Neural progenitor cell (in vitro differentiated cells): ENCODE results near the gene EXOC7. TPM values are rescaled to one million over a fixed set of nuclear protein-coding genes. Genes with fewer than 3 reads are reported as not detected.

ENCODE experiments used
- DNase-seq: peaks from one replicate; pipeline ENCODE4 v3.0.0-alpha.2; 2016; ENCODE audit warnings: low spot score
- H2AFZ ChIP-seq: fragments of 200-600 bp; sonication (generic); replicated peaks from 2 replicates; pipeline ENCODE4 v1.6.1; 2016; ENCODE audit warnings: antibody characterized with exemption
- H3F3A ChIP-seq: fragments of 200-600 bp; sonication (generic); 2 replicates; pipeline ENCODE4 v1.6.1; 2016; ENCODE audit warnings: antibody characterized with exemption, low read depth
- H3K27ac ChIP-seq: fragments of 200-600 bp; sonication (generic); 2 replicates; pipeline ENCODE4 v1.5.1; 2016; ENCODE audit warnings: mild to moderate bottlenecking
- H3K27me3 ChIP-seq: fragments of 200-600 bp; sonication (generic); 2 replicates; pipeline ENCODE4 v1.6.1; 2016; ENCODE audit warnings: mild to moderate bottlenecking, moderate library complexity
- H3K36me3 ChIP-seq: fragments of 200-600 bp; sonication (generic); 2 replicates; pipeline ENCODE4 v1.5.1; 2016
- H3K4me1 ChIP-seq: fragments of 200-600 bp; sonication (generic); 2 replicates; pipeline ENCODE4 v1.6.1; 2016; ENCODE audit warnings: mixed run types
- H3K4me2 ChIP-seq: fragments of 200-600 bp; sonication (generic); 2 replicates; pipeline ENCODE4 v1.6.1; 2016
- H3K4me3 ChIP-seq: fragments of 200-600 bp; sonication (generic); 2 replicates; pipeline ENCODE4 v1.5.1; 2016
- H3K79me2 ChIP-seq: fragments of 200-600 bp; sonication (generic); 2 replicates; pipeline ENCODE4 v1.6.1; 2016; ENCODE audit warnings: low read depth
- H3K9ac ChIP-seq: fragments of 200-600 bp; sonication (generic); 2 replicates; pipeline ENCODE4 v1.6.1; 2016
- H3K9me3 ChIP-seq: fragments of 200-600 bp; sonication (generic); 2 replicates; pipeline ENCODE4 v1.5.1; 2016; ENCODE audit warnings: low read depth
- H4K20me1 ChIP-seq: fragments of 200-600 bp; sonication (generic); 2 replicates; pipeline ENCODE4 v1.6.1; 2016; ENCODE audit warnings: low read depth
- H3K27ac Mint-ChIP-seq: 3 replicates; pipeline ENCODE4 v1.8.0; 2021; ENCODE audit warnings: mixed read lengths
- H3K27me3 Mint-ChIP-seq: 2 replicates; pipeline ENCODE4 v1.8.0; 2022; ENCODE audit warnings: low read depth, mild to moderate bottlenecking, inconsistent platforms, moderate library complexity, mixed read lengths; ENCODE audit not compliant: insufficient read depth
- H3K36me3 Mint-ChIP-seq: 3 replicates; pipeline ENCODE4 v1.8.0; 2021; ENCODE audit warnings: mixed read lengths
- H3K4me1 Mint-ChIP-seq: 3 replicates; pipeline ENCODE4 v1.8.0; 2021; ENCODE audit warnings: mixed read lengths
- H3K4me3 Mint-ChIP-seq: 3 replicates; pipeline ENCODE4 v1.8.0; 2021; ENCODE audit warnings: mild to moderate bottlenecking, moderate library complexity, mixed read lengths
- H3K9me3 Mint-ChIP-seq: 3 replicates; pipeline ENCODE4 v1.8.0; 2020; ENCODE audit warnings: mixed read lengths
- CTCF ChIP-seq: fragments of 200-600 bp; sonication (generic); IDR thresholded peaks from 2 replicates; pipeline ENCODE4 v1.5.1; 2017; ENCODE audit warnings: antibody characterized with exemption, mild to moderate bottlenecking
- EZH2 ChIP-seq: fragments of 200-600 bp; sonication (generic); IDR thresholded peaks from 2 replicates; pipeline ENCODE4 v1.6.1; 2017; ENCODE audit warnings: antibody characterized with exemption, mild to moderate bottlenecking, moderate library complexity
- EZH2phosphoT487 ChIP-seq: fragments of 200-600 bp; sonication (generic); IDR thresholded peaks from 2 replicates; pipeline ENCODE4 v1.6.1; 2017; ENCODE audit warnings: antibody characterized with exemption
- total RNA-seq: library from RNA; depleted of rRNA; stranded (reverse); fragments of >200 nt; gene quantifications from 2 replicates; pipeline ENCODE4 v1.2.3, GENCODE V29; 2015; ENCODE audit warnings: low replicate concordance

The EXOC7 gene
- total RNA-seq, 1 donor from 2014 or later: 64.3 TPM

GRCh38 chr17:76145231-76146052 lies 41.9 kb upstream of the EXOC7 start:
- Histone ChIP-seq H3K79me2 (no peaks in the 10 kb centered on the region), H3K9me3 (no peaks in the 10 kb centered on the region), H3K36me3 (no peaks in the 10 kb centered on the region), H3F3A (peaks cover 16% of the 10 kb centered on the region), H2AFZ (no peak overlapping the region), H4K20me1 (peaks cover 11% of the 10 kb centered on the region), H3K4me3 (no peak overlapping the region), H3K4me2 (no peak overlapping the region), H3K27me3 (peaks cover 34% of the 10 kb centered on the region), H3K4me1 (peaks cover 19% of the 10 kb centered on the region), H3K27ac (no peak overlapping the region), H3K9ac (no peak overlapping the region)
- peaks cover 7% of the 10 kb centered on the region for H3K27me3 Mint-ChIP-seq
- H3K36me3 Mint-ChIP-seq: peaks cover 7% of the 10 kb centered on the region
- DNase-seq: no peak
- H3K9me3 Mint-ChIP-seq: no peaks in the 10 kb centered on the region
- H3K27ac Mint-ChIP-seq: peak overlapping the region; percentile 11
- H3K4me3 Mint-ChIP-seq: no peak overlapping the region
- peaks cover 42% of the 10 kb centered on the region for H3K4me1 Mint-ChIP-seq
- TF ChIP-seq EZH2phosphoT487 (no peak), EZH2 (no peak), CTCF (no peak)

- Mint-ChIP-seq H3K4me1 (peaks cover 62% of the 10 kb centered on the region), H3K27ac (peak overlapping the region; percentile 96), H3K4me3 (peak overlapping the region; percentile 85), H3K9me3 (no peaks in the 10 kb centered on the region), H3K36me3 (peaks cover 5% of the 10 kb centered on the region), H3K27me3 (peaks cover 9% of the 10 kb centered on the region)
- peak overlapping the region; percentile 83 for H3K4me2 ChIP-seq
- H3F3A ChIP-seq: peaks cover 43% of the 10 kb centered on the region
- no peak overlapping the region for H3K4me3 ChIP-seq
- DNase-seq: no peak
- peaks cover 46% of the 10 kb centered on the region for H3K4me1 ChIP-seq
- no peaks in the 10 kb centered on the region for H3K79me2 ChIP-seq
- no peaks in the 10 kb centered on the region for H3K9me3 ChIP-seq
- no peaks in the 10 kb centered on the region for H3K36me3 ChIP-seq
- no peak overlapping the region for H2AFZ ChIP-seq
- no peak for TF ChIP-seq EZH2phosphoT487
- no peak for TF ChIP-seq CTCF
- TF ChIP-seq EZH2: no peak
- H3K27ac ChIP-seq: no peak overlapping the region
- no peak overlapping the region for H3K9ac ChIP-seq
- peaks cover 12% of the 10 kb centered on the region for H4K20me1 ChIP-seq
- H3K27me3 ChIP-seq: peaks cover 62% of the 10 kb centered on the region
Measured at GRCh38 chr17:76142585-76143041, 39.0 kb upstream of the EXOC7 start.

- Histone ChIP-seq H4K20me1 (peaks cover 12% of the 10 kb centered on the region), H2AFZ (no peak overlapping the region), H3K27me3 (peaks cover 67% of the 10 kb centered on the region), H3K4me2 (peak overlapping the region; percentile 83), H3K79me2 (no peaks in the 10 kb centered on the region), H3K27ac (no peak overlapping the region), H3K9ac (no peak overlapping the region), H3K4me1 (peaks cover 51% of the 10 kb centered on the region), H3K9me3 (no peaks in the 10 kb centered on the region), H3F3A (peaks cover 47% of the 10 kb centered on the region), H3K36me3 (no peaks in the 10 kb centered on the region), H3K4me3 (peak overlapping the region; percentile 47)
- peak overlapping the region; percentile 96 for H3K27ac Mint-ChIP-seq
- TF ChIP-seq CTCF: no peak
- no peak for TF ChIP-seq EZH2phosphoT487
- TF ChIP-seq EZH2: no peak
- peaks cover 5% of the 10 kb centered on the region for H3K36me3 Mint-ChIP-seq
- peaks cover 7% of the 10 kb centered on the region for H3K27me3 Mint-ChIP-seq
- peak overlapping the region; percentile 85 for H3K4me3 Mint-ChIP-seq
- H3K9me3 Mint-ChIP-seq: no peaks in the 10 kb centered on the region
- DNase-seq: peak; percentile 53
- H3K4me1 Mint-ChIP-seq: peaks cover 61% of the 10 kb centered on the region
Measured at GRCh38 chr17:76142039-76142584, 38.5 kb upstream of the EXOC7 start.
